HepG2 (cell line): ENCODE measurements around the gene PROS1. TPM values are rescaled to one million over a fixed set of nuclear protein-coding genes. Genes with fewer than 3 reads are reported as not detected.

Experiments
- BORCS8-MEF2B ChIP-seq: sonication (generic); formaldehyde crosslinking; IDR thresholded peaks from 2 replicates; pipeline ENCODE4 v1.8.0; 2022; ENCODE audit warnings: mild to moderate bottlenecking, missing genetic modification reagents
- CREB3 ChIP-seq: sonication (generic); formaldehyde crosslinking; IDR thresholded peaks from 2 replicates; pipeline ENCODE4 v1.5.0; 2020; ENCODE audit warnings: missing genetic modification reagents
- CREM ChIP-seq, 2 experiments: sonication (generic) in 1 of 2; formaldehyde crosslinking in 1 of 2; IDR thresholded peaks; 2 replicates each; pipeline versions ENCODE4 v1.4.0 to v1.6.1; 2016 to 2020; ENCODE audit warnings: antibody characterized with exemption in 1 of 2, mild to moderate bottlenecking in 1 of 2, missing genetic modification reagents in 1 of 2
- FOXJ3 ChIP-seq: sonication (generic); formaldehyde crosslinking; IDR thresholded peaks from 2 replicates; pipeline ENCODE4 v1.4.0; 2020; ENCODE audit warnings: missing genetic modification reagents, mild to moderate bottlenecking, borderline replicate concordance
- GMEB2 ChIP-seq: IDR thresholded peaks from 2 replicates; pipeline ENCODE4 v1.6.1; 2016; ENCODE audit warnings: missing biosample characterization, missing genetic modification reagents, low read depth
- HMG20A ChIP-seq: IDR thresholded peaks from 2 replicates; pipeline ENCODE4 v1.6.1; 2016; ENCODE audit warnings: borderline replicate concordance
- MED13 ChIP-seq: sonication (generic); formaldehyde crosslinking; IDR thresholded peaks from 2 replicates; pipeline ENCODE4 v1.5.0; 2020; ENCODE audit warnings: missing genetic modification reagents
- PBX3 ChIP-seq: sonication (generic); formaldehyde crosslinking; IDR thresholded peaks from 2 replicates; pipeline ENCODE4 v1.8.1; 2023; ENCODE audit warnings: missing genetic modification reagents, inconsistent platforms, borderline replicate concordance
- SOX6 ChIP-seq, 2 experiments: fragments of 450-650 bp in 1 of 2; sonication (generic) in 1 of 2; formaldehyde crosslinking in 1 of 2; IDR thresholded peaks; 2 replicates each; pipeline versions ENCODE4 v1.4.0 to v1.6.1; 2017 to 2020; ENCODE audit warnings: antibody characterized with exemption in 1 of 2, mild to moderate bottlenecking in 1 of 2, missing genetic modification reagents in 1 of 2
- SPEN ChIP-seq: sonication (generic); formaldehyde crosslinking; IDR thresholded peaks from 2 replicates; pipeline ENCODE4 v1.5.1; 2020; ENCODE audit warnings: low read depth, mild to moderate bottlenecking, missing genetic modification reagents
- TBX2 ChIP-seq: sonication (generic); formaldehyde crosslinking; IDR thresholded peaks from 2 replicates; pipeline ENCODE4 v1.5.0; 2020; ENCODE audit warnings: missing genetic modification reagents, mild to moderate bottlenecking, borderline replicate concordance
- YEATS2 ChIP-seq: sonication (generic); formaldehyde crosslinking; IDR thresholded peaks from 2 replicates; pipeline ENCODE4 v1.4.0; 2020; ENCODE audit warnings: missing genetic modification reagents, borderline replicate concordance
- ZBTB2 ChIP-seq: sonication (generic); formaldehyde crosslinking; IDR thresholded peaks from 2 replicates; pipeline ENCODE4 v1.8.0; 2022; ENCODE audit warnings: low read depth, missing genetic modification reagents
- ZNF18 ChIP-seq: sonication (generic); formaldehyde crosslinking; IDR thresholded peaks from 2 replicates; pipeline ENCODE4 v1.8.0; 2022; ENCODE audit warnings: mild to moderate bottlenecking, missing genetic modification reagents; ENCODE audit not compliant: insufficient replicate concordance
- ZNF20 ChIP-seq: sonication (generic); formaldehyde crosslinking; IDR thresholded peaks from 2 replicates; pipeline ENCODE4 v1.4.0; 2020; ENCODE audit warnings: mild to moderate bottlenecking, moderate library complexity, missing genetic modification reagents
- ZNF615 ChIP-seq: sonication (generic); formaldehyde crosslinking; IDR thresholded peaks from 2 replicates; pipeline ENCODE4 v1.5.0; 2020; ENCODE audit warnings: mild to moderate bottlenecking, missing genetic modification reagents, borderline replicate concordance
- ZNF660 ChIP-seq: sonication (generic); formaldehyde crosslinking; IDR thresholded peaks from 2 replicates; pipeline ENCODE4 v1.5.1; 2020; ENCODE audit warnings: mild to moderate bottlenecking, low read depth, missing genetic modification reagents, borderline replicate concordance
- ZNF674 ChIP-seq: sonication (generic); formaldehyde crosslinking; IDR thresholded peaks from 2 replicates; pipeline ENCODE4 v1.5.0; 2020; ENCODE audit warnings: low read depth, mild to moderate bottlenecking, missing genetic modification reagents
- polyA plus RNA-seq, 8 experiments: library from polyadenylated mRNA; depleted of rRNA in 3 of 8; stranded (reverse) in 7 of 8; unstranded in 1 of 8; fragments of >200 nt; fragmentation: Illumina TruSeq in 4 of 8; extraction: Trizol in 4 of 8; gene quantifications; 2 replicates each; pipeline versions ENCODE4 v1.2.1 to v1.2.3, GENCODE V29; 2011 to 2016; ENCODE audit warnings: low read depth in 4 of 8, missing spikeins in 1 of 8, mixed read lengths in 1 of 8; ENCODE audit not compliant: insufficient read depth in 1 of 8
- total RNA-seq, 5 experiments: library from RNA; depleted of rRNA; stranded (reverse); fragments of >200 nt; fragmentation: Illumina TruSeq; extraction: Trizol; gene quantifications; 2 replicates each; pipeline ENCODE4 v1.2.3, GENCODE V29; 2016; ENCODE audit warnings: low read depth in 1 of 5

The PROS1 gene
- total and polyA plus RNA-seq, 2 of the 13 experiments (the other 11 are each of a cell fraction or from before 2014, with no cell fraction given): 63.8 to 76.8 TPM

GRCh38 chr3:93973131-93974126 is at the start of gene PROS1 (continued):
- peak; percentile 26; the same call in 1 of the 2 replicates for TF ChIP-seq FOXJ3
- no peak for TF ChIP-seq ZNF18 (CRISPR knock-in tag)
- no peak for TF ChIP-seq GMEB2
- 0 out of 2 replicates have a peak, but pooled peaks have one; percentile 62 for TF ChIP-seq ZNF674 (CRISPR knock-in tag)
- TF ChIP-seq CREM (IDR thresholded peaks at IDR 0.05): peak; percentile 44; the same call in 1 of the 2 replicates
- no peak for TF ChIP-seq CREM (CRISPR knock-in tag; IDR thresholded peaks at IDR 0.05)
- TF ChIP-seq SOX6 (IDR thresholded peaks at IDR 0.05): no peak
- peak; percentile 42; the same call in 1 of the 2 replicates for TF ChIP-seq SOX6 (CRISPR knock-in tag; IDR thresholded peaks at IDR 0.05)
- TF ChIP-seq ZNF660 (CRISPR knock-in tag): no peak
- peak; percentile 37; the same call in 1 of the 2 replicates for TF ChIP-seq TBX2 (CRISPR knock-in tag)
- TF ChIP-seq ZNF615 (CRISPR knock-in tag): no peak
- peak; percentile 39; the same call in 1 of the 2 replicates for TF ChIP-seq HMG20A (CRISPR knock-in tag)
- TF ChIP-seq YEATS2: no peak
- no peak for TF ChIP-seq ZNF20 (CRISPR knock-in tag)
- TF ChIP-seq BORCS8-MEF2B: 0 out of 2 replicates have a peak, but pooled peaks have one; percentile 63
- TF ChIP-seq PBX3 (CRISPR knock-in tag): no peak
- peak; percentile 27; the same call in 1 of the 2 replicates for TF ChIP-seq CREB3 (CRISPR knock-in tag)
- TF ChIP-seq ZBTB2: no peak; the same call in 1 of the 2 replicates
- TF ChIP-seq SPEN (CRISPR knock-in tag): peak; percentile 76
- TF ChIP-seq MED13 (CRISPR knock-in tag): no peak
